PFSK-1 (cell line): Measurements from ENCODE around the gene PEX7.

ENCODE experiments used
- POLR2AphosphoS5 ChIP-seq: IDR thresholded peaks from 2 replicates; pipeline ENCODE4 v1.6.1; 2012; ENCODE audit warnings: low read depth, mild to moderate bottlenecking, control low read depth, low read length, moderate library complexity
- TAF1 ChIP-seq: IDR thresholded peaks from 2 replicates; pipeline ENCODE4 v1.6.1; 2012; ENCODE audit warnings: low read length, control low read depth, borderline replicate concordance; ENCODE audit not compliant: insufficient read depth

DNA sequence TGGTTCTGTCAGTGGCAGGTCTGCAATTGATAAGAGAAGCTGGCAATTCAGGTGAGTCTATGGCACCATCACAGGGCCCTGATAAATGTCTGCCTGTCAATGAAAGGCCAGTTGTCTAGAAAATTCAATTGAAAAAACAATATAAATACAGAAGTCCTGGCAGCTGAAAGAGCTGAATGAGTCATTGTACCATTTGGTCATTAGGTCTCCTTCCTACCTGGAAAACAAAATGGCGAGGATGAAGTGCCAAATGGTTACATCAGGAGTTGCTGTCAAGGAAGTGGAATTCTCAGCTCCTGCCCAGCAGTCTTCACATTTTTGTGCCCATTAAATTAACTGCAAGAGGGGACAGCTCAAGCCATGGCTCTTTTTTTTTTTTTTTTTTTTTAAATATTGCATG, 37.7 kb downstream of the PEX7 start:
- no peak for TF ChIP-seq POLR2AphosphoS5
- TF ChIP-seq TAF1 = no peak
